Lung (tissue), 12 donors: ENCODE data around the gene SPON2. TPM values are rescaled to one million over a fixed set of nuclear protein-coding genes. Genes with fewer than 3 reads are reported as not detected.
A peak's percentile ranks its signal among the peaks of the same experiment; 100 is the strongest.

ENCODE experiments used
- ATAC-seq: fragments of 200-7000 bp; cut with Tn5 transposase; one replicate; pipeline ENCODE4 v1.9.1; 2020; ENCODE audit warnings: moderate number of reproducible peaks; ENCODE audit not compliant: insufficient read depth, low FRiP score
- DNase-seq, 3 donors: peaks; one replicate each; pipeline ENCODE4 v3.0.0-alpha.2; 2013 to 2017
- H3K27ac ChIP-seq, 2 donors: one replicate each; pipeline ENCODE4 v1.5.1; 2013; ENCODE audit warnings: mild to moderate bottlenecking in 2 of 2, moderate library complexity in 2 of 2, control low read depth in 1 of 2, inconsistent platforms in 1 of 2, low read depth in 1 of 2, low read length in 1 of 2
- H3K27me3 ChIP-seq, 3 donors: one replicate each; pipeline ENCODE4 v1.5.1; 2013; ENCODE audit warnings: low read length in 2 of 3; ENCODE audit not compliant: control insufficient read depth in 3 of 3, insufficient read depth in 3 of 3
- H3K36me3 ChIP-seq, 4 donors: one replicate each; pipeline ENCODE4 v1.5.1; 2013; ENCODE audit warnings: low read length in 4 of 4, mild to moderate bottlenecking in 1 of 4, moderate library complexity in 1 of 4; ENCODE audit not compliant: control insufficient read depth in 4 of 4, insufficient read depth in 4 of 4
- H3K4me1 ChIP-seq, 5 donors: one replicate each; pipeline ENCODE4 v1.5.1; 2013; ENCODE audit warnings: low read length in 5 of 5, mild to moderate bottlenecking in 2 of 5, moderate library complexity in 1 of 5; ENCODE audit not compliant: control insufficient read depth in 5 of 5, insufficient read depth in 5 of 5
- H3K4me3 ChIP-seq: one replicate; pipeline ENCODE4 v1.5.1; 2013; ENCODE audit warnings: mild to moderate bottlenecking, control low read depth, moderate library complexity
- H3K9ac ChIP-seq, 2 donors: one replicate each; pipeline ENCODE4 v1.5.1; 2013; ENCODE audit warnings: low read length in 2 of 2, control low read depth in 1 of 2; ENCODE audit not compliant: insufficient read depth in 1 of 2
- H3K9me3 ChIP-seq, 4 donors: one replicate each; pipeline ENCODE4 v1.5.1; 2013; ENCODE audit warnings: low read length in 3 of 4, mild to moderate bottlenecking in 1 of 4, moderate library complexity in 1 of 4; ENCODE audit not compliant: control insufficient read depth in 4 of 4, insufficient read depth in 3 of 4
- WGBS, 2 donors: extraction: QIAGEN DNeasy Blood & Tissue Kit; methylation state at CpG; one replicate each; pipeline ENCODE4 v1.1.7; 2013; 5-methylcytosine and 5-hydroxymethylcytosine counted together
- polyA plus RNA-seq, 2 donors: library from polyadenylated mRNA; stranded (reverse); fragments of 200-250 nt; gene quantifications; one replicate each; pipeline ENCODE4 v1.2.1, GENCODE V29; 2013
- total RNA-seq, 2 donors: library from RNA; depleted of rRNA in 1 of 2; stranded (reverse); fragments of >200 nt in 1 of 2; gene quantifications; one replicate each; pipeline ENCODE4 v1.2.1, GENCODE V29; 2014 to 2021
- TF ChIP-seq, protein P1 (sequence below): IDR thresholded peaks from 2 replicates; pipeline ENCODE4 v1.5.1; 2012; ENCODE audit warnings: mild to moderate bottlenecking; ENCODE audit errors: control extremely low read depth, extremely low read depth
- donor health status: control.
- donor health status: control.
- donor health status: Bipolar disorder and iron deficiency.
- donor health status: healthy.
- donor health status: DM: yes; HTN: yes; CAD: no.

SPON2 gene
- total and polyA plus RNA-seq, 4 donors: 21.0 to 106 (median 68.5) TPM

DNA sequence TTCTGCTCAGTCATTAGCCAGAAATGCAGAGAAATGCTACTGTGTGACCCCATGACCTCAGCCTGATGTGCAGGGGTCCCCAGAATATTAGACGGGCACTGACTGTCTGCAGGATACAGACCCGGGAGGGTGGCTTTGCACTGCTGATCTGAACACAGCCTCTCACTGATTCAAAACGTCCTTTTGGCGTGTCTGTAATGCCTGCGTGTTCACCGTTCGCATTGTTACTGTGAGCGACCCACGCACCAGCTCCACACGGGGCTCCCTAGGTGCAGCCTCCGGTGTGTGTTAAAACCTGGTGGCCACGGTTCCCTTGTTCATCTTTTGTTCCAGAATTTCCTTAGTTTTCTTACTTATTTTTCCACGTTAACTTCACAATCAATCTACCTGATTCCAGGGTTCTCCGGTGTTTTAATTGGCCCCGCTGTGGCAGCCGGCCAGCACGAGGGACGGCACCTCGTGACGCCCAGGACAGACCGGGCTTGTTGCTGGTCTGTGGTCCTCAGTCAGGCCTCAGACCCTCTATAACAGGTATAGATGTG lies 32.0 kb upstream of the SPON2 start:
- no peak overlapping the region for H3K9ac ChIP-seq
- no peaks in the 10 kb centered on the region for H3K27me3 ChIP-seq
- WGBS, 2 donors: 91 to 92% methylated on average over 21 of the region's 21 CpGs
- H3K4me3 ChIP-seq: no peak overlapping the region
- peaks cover 0 to 3% (median 0%) of the 10 kb centered on the region in 4 donors for H3K36me3 ChIP-seq
- DNase-seq: no peak
- ATAC-seq: no peak
- H3K27ac ChIP-seq: peak overlapping the region in 1 of 2 donors; percentile 28
- TF ChIP-seq, protein P1, sequence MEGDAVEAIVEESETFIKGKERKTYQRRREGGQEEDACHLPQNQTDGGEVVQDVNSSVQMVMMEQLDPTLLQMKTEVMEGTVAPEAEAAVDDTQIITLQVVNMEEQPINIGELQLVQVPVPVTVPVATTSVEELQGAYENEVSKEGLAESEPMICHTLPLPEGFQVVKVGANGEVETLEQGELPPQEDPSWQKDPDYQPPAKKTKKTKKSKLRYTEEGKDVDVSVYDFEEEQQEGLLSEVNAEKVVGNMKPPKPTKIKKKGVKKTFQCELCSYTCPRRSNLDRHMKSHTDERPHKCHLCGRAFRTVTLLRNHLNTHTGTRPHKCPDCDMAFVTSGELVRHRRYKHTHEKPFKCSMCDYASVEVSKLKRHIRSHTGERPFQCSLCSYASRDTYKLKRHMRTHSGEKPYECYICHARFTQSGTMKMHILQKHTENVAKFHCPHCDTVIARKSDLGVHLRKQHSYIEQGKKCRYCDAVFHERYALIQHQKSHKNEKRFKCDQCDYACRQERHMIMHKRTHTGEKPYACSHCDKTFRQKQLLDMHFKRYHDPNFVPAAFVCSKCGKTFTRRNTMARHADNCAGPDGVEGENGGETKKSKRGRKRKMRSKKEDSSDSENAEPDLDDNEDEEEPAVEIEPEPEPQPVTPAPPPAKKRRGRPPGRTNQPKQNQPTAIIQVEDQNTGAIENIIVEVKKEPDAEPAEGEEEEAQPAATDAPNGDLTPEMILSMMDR: no peak
- H3K9me3 ChIP-seq: no peaks in the 10 kb centered on the region
- peaks cover under 1 to 69% (median 34%) of the 10 kb centered on the region in 5 donors for H3K4me1 ChIP-seq

- DNase-seq (peak in 1 of 3 donors; percentile 10), ATAC-seq (no peak)
- Histone ChIP-seq H3K9ac (no peak overlapping the region), H3K9me3 (no peaks in the 10 kb centered on the region), H3K4me3 (no peak overlapping the region), H3K27me3 (no peaks in the 10 kb centered on the region), H3K36me3 (no peaks in the 10 kb centered on the region), H3K27ac (peak overlapping the region; percentile 2 to 88), H3K4me1 (peaks cover 0 to 57% (median 24%) of the 10 kb centered on the region in 5 donors)
- TF ChIP-seq, protein P1: no peak
- WGBS, 2 donors: 86 to 91% methylated on average over 13 of the region's 13 CpGs
These were observed 30.7 kb upstream of the SPON2 start for GRCh38 chr4:1203026-1203616.

DNA sequence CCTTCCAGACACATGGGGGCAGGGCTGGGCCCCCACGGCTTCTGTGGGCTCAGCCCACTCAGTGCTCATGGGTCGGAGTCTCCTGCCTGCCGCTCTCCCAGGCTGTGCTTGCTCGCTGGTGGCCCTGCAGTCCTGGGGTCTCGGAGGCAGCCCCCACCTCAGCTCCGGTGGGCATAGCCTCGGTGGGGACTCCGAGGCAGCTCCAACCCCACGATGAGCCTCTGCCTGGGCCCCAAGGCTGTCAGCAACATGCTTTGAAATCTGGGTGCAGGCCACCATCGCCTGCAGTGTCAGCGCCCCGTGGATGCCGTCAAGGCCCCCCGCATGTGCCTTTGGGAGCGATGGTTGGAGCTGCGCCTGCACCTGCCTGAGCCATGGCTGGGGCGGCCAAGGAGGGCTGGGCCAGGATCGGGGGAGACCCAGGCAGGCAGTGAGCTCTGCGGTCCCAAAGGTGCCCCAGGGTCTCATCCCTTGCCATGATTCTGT lies 30.2 kb upstream of the SPON2 start:
- Histone ChIP-seq H3K27ac (peak overlapping the region in 1 of 2 donors; percentile 88), H3K4me1 (peaks cover 0 to 51% (median 24%) of the 10 kb centered on the region in 5 donors)

More for the DNA sequence above, 30.2 kb upstream of the SPON2 start:
- peak in 1 of 3 donors; percentile 9 for DNase-seq
- Histone ChIP-seq H3K27me3 (no peaks in the 10 kb centered on the region), H3K9me3 (no peaks in the 10 kb centered on the region), H3K4me3 (no peak overlapping the region), H3K36me3 (no peaks in the 10 kb centered on the region), H3K9ac (no peak overlapping the region)
- TF ChIP-seq, protein P1: no peak
- no peak for ATAC-seq
- WGBS, 2 donors: 87 to 88% methylated on average over 19 of the region's 19 CpGs
